Mesothelial cell of epicardium (in vitro differentiated cells): Measurements from ENCODE around the gene TNFRSF13B. TPM values are rescaled to one million over a fixed set of nuclear protein-coding genes. Genes with fewer than 3 reads are reported as not detected.

Experiments used
- DNase-seq, 2 experiments: peaks; one replicate each; pipeline ENCODE4 v3.0.0; 2021; ENCODE audit warnings: low spot score in 2 of 2; ENCODE audit not compliant: unreplicated experiment in 2 of 2
- H3K27ac Mint-ChIP-seq: 2 replicates; pipeline ENCODE4 v1.8.0; 2021; ENCODE audit warnings: mixed read lengths
- H3K27me3 Mint-ChIP-seq: 2 replicates; pipeline ENCODE4 v1.8.0; 2021; ENCODE audit warnings: low read depth, mixed read lengths
- H3K36me3 Mint-ChIP-seq: 2 replicates; pipeline ENCODE4 v1.8.0; 2021; ENCODE audit warnings: mixed read lengths
- H3K4me1 Mint-ChIP-seq: 2 replicates; pipeline ENCODE4 v1.8.0; 2021; ENCODE audit warnings: mixed read lengths
- H3K4me3 Mint-ChIP-seq: 2 replicates; pipeline ENCODE4 v1.8.0; 2021; ENCODE audit warnings: mild to moderate bottlenecking, moderate library complexity, mixed read lengths
- H3K9me3 Mint-ChIP-seq: 2 replicates; pipeline ENCODE4 v1.8.0; 2021; ENCODE audit warnings: mixed read lengths
- total RNA-seq: library from RNA; stranded (reverse); gene quantifications from 3 replicates; pipeline ENCODE4 v1.2.1, GENCODE V29; 2021
- TF ChIP-seq, protein P1 (sequence below): fragments of 200-600 bp; sonication (generic); IDR thresholded peaks from one replicate; pipeline ENCODE4 v1.5.0; 2021; ENCODE audit warnings: antibody characterized with exemption; ENCODE audit not compliant: unreplicated experiment

Gene TNFRSF13B
- total RNA-seq, 1 donor from 2014 or later = not detected

DNA sequence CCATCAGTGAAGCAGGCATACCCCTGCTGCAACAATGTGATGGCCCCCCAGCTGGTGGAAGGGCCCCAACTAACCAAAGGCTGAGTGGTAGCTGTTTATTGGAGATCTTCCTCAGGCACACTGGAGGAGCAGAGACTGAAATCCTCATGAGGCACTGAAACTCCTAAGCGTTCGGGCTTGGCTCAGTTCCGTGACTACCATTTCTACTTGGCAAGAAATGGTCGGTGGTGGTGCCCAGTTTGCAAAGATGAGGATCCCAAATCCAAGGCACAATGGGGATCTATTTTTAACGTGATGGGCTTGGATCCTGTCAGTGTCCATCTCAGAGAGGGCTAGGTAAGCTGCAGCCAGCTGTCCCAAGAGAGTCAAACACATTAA, 82.8 kb downstream of the TNFRSF13B start:
- TF ChIP-seq, protein P1, sequence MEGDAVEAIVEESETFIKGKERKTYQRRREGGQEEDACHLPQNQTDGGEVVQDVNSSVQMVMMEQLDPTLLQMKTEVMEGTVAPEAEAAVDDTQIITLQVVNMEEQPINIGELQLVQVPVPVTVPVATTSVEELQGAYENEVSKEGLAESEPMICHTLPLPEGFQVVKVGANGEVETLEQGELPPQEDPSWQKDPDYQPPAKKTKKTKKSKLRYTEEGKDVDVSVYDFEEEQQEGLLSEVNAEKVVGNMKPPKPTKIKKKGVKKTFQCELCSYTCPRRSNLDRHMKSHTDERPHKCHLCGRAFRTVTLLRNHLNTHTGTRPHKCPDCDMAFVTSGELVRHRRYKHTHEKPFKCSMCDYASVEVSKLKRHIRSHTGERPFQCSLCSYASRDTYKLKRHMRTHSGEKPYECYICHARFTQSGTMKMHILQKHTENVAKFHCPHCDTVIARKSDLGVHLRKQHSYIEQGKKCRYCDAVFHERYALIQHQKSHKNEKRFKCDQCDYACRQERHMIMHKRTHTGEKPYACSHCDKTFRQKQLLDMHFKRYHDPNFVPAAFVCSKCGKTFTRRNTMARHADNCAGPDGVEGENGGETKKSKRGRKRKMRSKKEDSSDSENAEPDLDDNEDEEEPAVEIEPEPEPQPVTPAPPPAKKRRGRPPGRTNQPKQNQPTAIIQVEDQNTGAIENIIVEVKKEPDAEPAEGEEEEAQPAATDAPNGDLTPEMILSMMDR = no peak
- no peak overlapping the region for H3K4me3 Mint-ChIP-seq
- H3K9me3 Mint-ChIP-seq = no peaks in the 10 kb centered on the region
- peaks cover 3% of the 10 kb centered on the region for H3K27me3 Mint-ChIP-seq
- no peak for DNase-seq
- no peak overlapping the region for H3K27ac Mint-ChIP-seq
- H3K4me1 Mint-ChIP-seq = no peaks in the 10 kb centered on the region
- H3K36me3 Mint-ChIP-seq = no peaks in the 10 kb centered on the region

Other genes with a start within 250 kb of the TNFRSF13B start
- gene MPRIP, start 70.3 kb upstream of the TNFRSF13B start, total RNA-seq = 224 to 228 TPM (median 225 TPM) in 3 replicates
- 1.7 to 2.4 TPM (median 2.3 TPM) in 3 replicates for gene PLD6, start 234.2 kb upstream of the TNFRSF13B start, total RNA-seq